Endodermal cell (in vitro differentiated cells): ENCODE data around the gene PALB2. TPM values are rescaled to one million over a fixed set of nuclear protein-coding genes. Genes with fewer than 3 reads are reported as not detected.

Experiments
- DNase-seq: peaks from one replicate; pipeline ENCODE4 v3.0.0-alpha.2; 2017
- H3K27ac ChIP-seq: 2 replicates; pipeline ENCODE4 v1.5.1; 2013; ENCODE audit warnings: mild to moderate bottlenecking, low read depth, low read length, moderate library complexity
- H3K27me3 ChIP-seq: 2 replicates; pipeline ENCODE4 v1.6.1; 2013; ENCODE audit warnings: mild to moderate bottlenecking, low read length, moderate library complexity; ENCODE audit not compliant: insufficient read depth, control insufficient read depth, poor library complexity, severe bottlenecking
- H3K36me3 ChIP-seq: 2 replicates; pipeline ENCODE4 v1.7.0; 2013; ENCODE audit warnings: mild to moderate bottlenecking, low read length, moderate library complexity; ENCODE audit not compliant: control insufficient read depth, insufficient read depth
- H3K4me1 ChIP-seq: one replicate; pipeline ENCODE4 v1.7.0; 2013; ENCODE audit warnings: low read length; ENCODE audit not compliant: control insufficient read depth, insufficient read depth
- H3K4me3 ChIP-seq: 2 replicates; pipeline ENCODE4 v1.5.1; 2013; ENCODE audit warnings: mild to moderate bottlenecking, low read length, moderate library complexity
- H3K9ac ChIP-seq: 2 replicates; pipeline ENCODE4 v1.6.1; 2013; ENCODE audit warnings: mild to moderate bottlenecking, low read length, moderate library complexity; ENCODE audit not compliant: poor library complexity, severe bottlenecking; ENCODE audit errors: extremely low read depth
- H3K9me3 ChIP-seq: 2 replicates; pipeline ENCODE4 v1.6.1; 2013; ENCODE audit warnings: mild to moderate bottlenecking, low read length, moderate library complexity; ENCODE audit not compliant: control insufficient read depth
- H3K27ac Mint-ChIP-seq: 2 replicates; pipeline ENCODE4 v1.8.0; 2020; ENCODE audit warnings: mixed read lengths
- H3K27me3 Mint-ChIP-seq: 2 replicates; pipeline ENCODE4 v1.8.0; 2021; ENCODE audit warnings: mild to moderate bottlenecking, mixed read lengths; ENCODE audit not compliant: insufficient read depth
- H3K36me3 Mint-ChIP-seq: 2 replicates; pipeline ENCODE4 v1.8.0; 2020; ENCODE audit warnings: low read depth, mixed read lengths
- H3K4me1 Mint-ChIP-seq: 2 replicates; pipeline ENCODE4 v1.8.0; 2020; ENCODE audit warnings: mixed read lengths
- H3K4me3 Mint-ChIP-seq: 2 replicates; pipeline ENCODE4 v1.8.0; 2020; ENCODE audit warnings: mild to moderate bottlenecking, moderate library complexity, mixed read lengths
- H3K9me3 Mint-ChIP-seq: 2 replicates; pipeline ENCODE4 v1.8.0; 2020; ENCODE audit warnings: mild to moderate bottlenecking, mixed read lengths
- CTCF ChIP-seq: fragments of 200-600 bp; sonication (generic); conservative IDR thresholded peaks from 2 replicates; pipeline ENCODE4 v1.5.0; 2021; ENCODE audit warnings: antibody characterized with exemption, mild to moderate bottlenecking
- WGBS, 2 experiments: methylation state at CpG; one replicate each; pipeline versions ENCODE4 v1.1.5 to v1.1.7; 2013; ENCODE audit warnings: missing lambda C conversion rate in 2 of 2, mixed read lengths in 1 of 2; ENCODE audit not compliant: insufficient coverage in 1 of 2, insufficient read length in 1 of 2; 5-methylcytosine and 5-hydroxymethylcytosine counted together
- total RNA-seq, 2 donors: library from RNA; stranded (reverse); fragmentation: NEBNext Ultra II Directional in 1 of 2; extraction: Animal tissue kit (Norgen Biotek cat#: 25700) in 1 of 2; gene quantifications; 2 replicates in 1 of 2; 3 replicates in 1 of 2; pipeline ENCODE4 v1.2.1, GENCODE V29; 2021

The PALB2 gene
- total RNA-seq, 2 donors from 2014 or later = 20.0 to 24.8 TPM

- no peak overlapping the region for H3K9ac ChIP-seq
- Mint-ChIP-seq H3K4me1 (peaks cover 21% of the 10 kb centered on the region), H3K36me3 (peaks cover 33% of the 10 kb centered on the region), H3K4me3 (no peak overlapping the region), H3K9me3 (no peaks in the 10 kb centered on the region), H3K27me3 (no peaks in the 10 kb centered on the region), H3K27ac (no peak overlapping the region)
- whole genome bisulfite sequencing, 2 experiments = 98 to 100% methylated on average over 2 of the region's 2 CpGs
- H3K27me3 ChIP-seq = no peaks in the 10 kb centered on the region
- no peak overlapping the region for H3K4me3 ChIP-seq
- no peak for TF ChIP-seq CTCF
- peak overlapping the region; percentile 36 for H3K27ac ChIP-seq
- H3K36me3 ChIP-seq = peaks cover 41% of the 10 kb centered on the region
- peaks cover 12% of the 10 kb centered on the region for H3K4me1 ChIP-seq
- no peak for DNase-seq
- no peaks in the 10 kb centered on the region for H3K9me3 ChIP-seq
Observed at GRCh38 chr16:23676924-23677480, 35.9 kb upstream of the PALB2 start.

GRCh38 chr16:23673971-23674614, 33.0 kb upstream of the PALB2 start:
- DNase-seq = peak; percentile 54
- peaks cover 39% of the 10 kb centered on the region for H3K36me3 Mint-ChIP-seq
- no peak for TF ChIP-seq CTCF
- Histone ChIP-seq H3K27me3 (no peaks in the 10 kb centered on the region), H3K9ac (no peak overlapping the region), H3K36me3 (peaks cover 40% of the 10 kb centered on the region), H3K9me3 (no peaks in the 10 kb centered on the region), H3K4me3 (no peak overlapping the region), H3K4me1 (peaks cover 3% of the 10 kb centered on the region), H3K27ac (no peak overlapping the region)
- no peaks in the 10 kb centered on the region for H3K27me3 Mint-ChIP-seq
- 80 to 85% methylated on average over 8 of the region's 8 CpGs for WGBS, 2 experiments
- no peaks in the 10 kb centered on the region for H3K9me3 Mint-ChIP-seq
- peak overlapping the region; percentile 64 for H3K27ac Mint-ChIP-seq
- no peak overlapping the region for H3K4me3 Mint-ChIP-seq
- peaks cover 22% of the 10 kb centered on the region for H3K4me1 Mint-ChIP-seq

GRCh38 chr16:23670137-23670776, 29.1 kb upstream of the PALB2 start:
- H3K4me1 Mint-ChIP-seq = peaks cover 22% of the 10 kb centered on the region

More at GRCh38 chr16:23670137-23670776, 29.1 kb upstream of the PALB2 start:
- Histone ChIP-seq H3K9ac (no peak overlapping the region), H3K9me3 (no peaks in the 10 kb centered on the region), H3K27me3 (no peaks in the 10 kb centered on the region), H3K36me3 (peaks cover 78% of the 10 kb centered on the region), H3K4me3 (no peak overlapping the region), H3K4me1 (peaks cover 3% of the 10 kb centered on the region), H3K27ac (no peak overlapping the region)
- WGBS, 2 experiments = 96 to 100% methylated on average over 4 of the region's 4 CpGs
- H3K36me3 Mint-ChIP-seq = peaks cover 70% of the 10 kb centered on the region
- H3K27ac Mint-ChIP-seq = no peak overlapping the region
- H3K9me3 Mint-ChIP-seq = no peaks in the 10 kb centered on the region
- H3K27me3 Mint-ChIP-seq = no peaks in the 10 kb centered on the region
- TF ChIP-seq CTCF = no peak
- H3K4me3 Mint-ChIP-seq = no peak overlapping the region
- DNase-seq = no peak
